Ramos (cell line): ENCODE results near the gene RAB42.

ENCODE experiments used
- in situ Hi-C: fragments of 300-500 bp; cut with MboI; formaldehyde crosslinking; loops from one replicate; pipeline ENCODE4 v1.14.3; 2022; ENCODE audit warnings: low sequenced_read_pairs; ENCODE audit not compliant: unreplicated experiment

RAB42 gene

GRCh38 chr1:28642847-28643635 lies 51.0 kb downstream of the RAB42 start, which contains the start of gene TAF12:
TSS of gene TAF12 (minus strand) at chr1:28643067. CDS start at chr1:28622081, 20,986 bp downstream.
- in situ Hi-C loops = loop anchor here (10.0 kb wide), 1 partner anchor 398 kb away; no protein-coding TSS in a partner anchor

GRCh38 chr1:28644494-28644893 lies 52.4 kb downstream of the RAB42 start:
- in situ Hi-C loops = loop anchor here (10.0 kb wide), 1 partner anchor 400 kb away; no protein-coding TSS in a partner anchor
